H9 (cell line): ENCODE measurements around the gene EPHB3. TPM values are rescaled to one million over a fixed set of nuclear protein-coding genes. Genes with fewer than 3 reads are reported as not detected.

Source experiments
- DNase-seq: peaks from one replicate; pipeline ENCODE4 v3.0.0-alpha.2; 2017
- H2AFZ ChIP-seq: one replicate; pipeline ENCODE4 v1.6.1; 2013; ENCODE audit warnings: mild to moderate bottlenecking, low read length, control low read depth, moderate library complexity
- H2AK5ac ChIP-seq: 2 replicates; pipeline ENCODE4 v1.6.1; 2013; ENCODE audit warnings: low read length, control low read depth, mixed read lengths; ENCODE audit not compliant: insufficient read length
- H2BK120ac ChIP-seq: one replicate; pipeline ENCODE4 v1.6.1; 2013; ENCODE audit warnings: low read depth, mild to moderate bottlenecking, low read length, control low read depth, inconsistent platforms; ENCODE audit not compliant: poor library complexity, severe bottlenecking
- H2BK12ac ChIP-seq: 2 replicates; pipeline ENCODE4 v1.6.1; 2013; ENCODE audit warnings: low read length, control low read depth, mixed read lengths, low read depth; ENCODE audit not compliant: insufficient read length
- H2BK15ac ChIP-seq: 2 replicates; pipeline ENCODE4 v1.6.1; 2013; ENCODE audit warnings: low read depth, low read length, control low read depth
- H2BK20ac ChIP-seq: one replicate; pipeline ENCODE4 v1.6.1; 2013; ENCODE audit warnings: low read depth, mild to moderate bottlenecking, low read length, control low read depth, inconsistent platforms; ENCODE audit not compliant: poor library complexity, severe bottlenecking
- H2BK5ac ChIP-seq: 2 replicates; pipeline ENCODE4 v1.6.1; 2013; ENCODE audit warnings: low read length, control low read depth, mixed read lengths; ENCODE audit not compliant: insufficient read length
- H3K14ac ChIP-seq: 2 replicates; pipeline ENCODE4 v1.6.1; 2013; ENCODE audit warnings: low read length, control low read depth; ENCODE audit not compliant: insufficient read depth
- H3K18ac ChIP-seq: 2 replicates; pipeline ENCODE4 v1.6.1; 2013; ENCODE audit warnings: low read depth, mild to moderate bottlenecking, mixed read lengths, low read length, control low read depth; ENCODE audit not compliant: insufficient read length
- H3K23ac ChIP-seq: 2 replicates; pipeline ENCODE4 v1.6.1; 2013; ENCODE audit warnings: low read length, control low read depth, mixed read lengths, low read depth; ENCODE audit not compliant: insufficient read length
- H3K23me2 ChIP-seq: 2 replicates; pipeline ENCODE4 v1.6.1; 2013; ENCODE audit warnings: low read depth, mild to moderate bottlenecking, mixed read lengths, low read length, control low read depth; ENCODE audit not compliant: insufficient read length, poor library complexity, severe bottlenecking
- H3K27ac ChIP-seq: 2 replicates; pipeline ENCODE4 v1.5.1; 2013; ENCODE audit warnings: low read length, control low read depth, mixed read lengths, low read depth; ENCODE audit not compliant: insufficient read length
- H3K27me3 ChIP-seq: 2 replicates; pipeline ENCODE4 v1.6.1; 2013; ENCODE audit warnings: low read length, control low read depth, inconsistent platforms; ENCODE audit not compliant: insufficient read depth
- H3K4ac ChIP-seq: 2 replicates; pipeline ENCODE4 v1.6.1; 2013; ENCODE audit warnings: low read depth, mild to moderate bottlenecking, control low read depth, inconsistent platforms, low read length, moderate library complexity
- H3K4me1 ChIP-seq: 2 replicates; pipeline ENCODE4 v1.6.1; 2013; ENCODE audit warnings: low read length, control low read depth, inconsistent platforms; ENCODE audit not compliant: insufficient read depth
- H3K4me2 ChIP-seq: 2 replicates; pipeline ENCODE4 v1.6.1; 2013; ENCODE audit warnings: low read length, control low read depth, mixed read lengths; ENCODE audit not compliant: insufficient read length, insufficient read depth
- H3K56ac ChIP-seq: 2 replicates; pipeline ENCODE4 v1.6.1; 2013; ENCODE audit warnings: low read depth, mild to moderate bottlenecking, mixed read lengths, low read length, control low read depth; ENCODE audit not compliant: insufficient read length
- H3K79me1 ChIP-seq: 2 replicates; pipeline ENCODE4 v1.6.1; 2013; ENCODE audit warnings: low read depth, mild to moderate bottlenecking, moderate library complexity, low read length, control low read depth, inconsistent platforms; ENCODE audit not compliant: insufficient read depth, poor library complexity, severe bottlenecking
- H3K79me2 ChIP-seq: 2 replicates; pipeline ENCODE4 v1.6.1; 2013; ENCODE audit warnings: low read length, control low read depth, inconsistent platforms; ENCODE audit not compliant: insufficient read depth
- H3K9ac ChIP-seq: 2 replicates; pipeline ENCODE4 v1.6.1; 2013; ENCODE audit warnings: low read length, control low read depth, mixed read lengths; ENCODE audit not compliant: insufficient read length; ENCODE audit errors: extremely low read depth
- H3K9me3 ChIP-seq: one replicate; pipeline ENCODE4 v1.6.1; 2013; ENCODE audit warnings: low read depth, low read length, inconsistent platforms; ENCODE audit not compliant: control insufficient read depth
- H3T11ph ChIP-seq: one replicate; pipeline ENCODE4 v1.6.1; 2013; ENCODE audit warnings: mild to moderate bottlenecking, low read length, control low read depth, inconsistent platforms
- H4K20me1 ChIP-seq: one replicate; pipeline ENCODE4 v1.6.1; 2013; ENCODE audit not compliant: control insufficient read depth, insufficient read length, insufficient read depth
- H4K5ac ChIP-seq: 2 replicates; pipeline ENCODE4 v1.6.1; 2013; ENCODE audit warnings: low read depth, mild to moderate bottlenecking, mixed read lengths, low read length, control low read depth; ENCODE audit not compliant: insufficient read length
- H4K8ac ChIP-seq: replicated peaks from 2 replicates; pipeline ENCODE4 v1.6.1; 2013; ENCODE audit warnings: low read length, control low read depth, mixed read lengths, low read depth; ENCODE audit not compliant: insufficient read length
- H4K91ac ChIP-seq: 2 replicates; pipeline ENCODE4 v1.6.1; 2013; ENCODE audit warnings: low read depth, mild to moderate bottlenecking, moderate library complexity, mixed read lengths, low read length, control low read depth; ENCODE audit not compliant: insufficient read length
- H3K27ac Mint-ChIP-seq, 3 experiments: 2 replicates in 2 of 3; 3 replicates in 1 of 3; pipeline ENCODE4 v1.8.0; 2020 to 2021; ENCODE audit warnings: mixed read lengths in 3 of 3, mild to moderate bottlenecking in 1 of 3, moderate library complexity in 1 of 3
- H3K27me3 Mint-ChIP-seq: 2 replicates; pipeline ENCODE4 v1.8.0; 2021; ENCODE audit warnings: low read depth, mild to moderate bottlenecking, moderate library complexity, mixed read lengths
- H3K36me3 Mint-ChIP-seq, 3 experiments: 2 replicates in 2 of 3; 3 replicates in 1 of 3; pipeline ENCODE4 v1.8.0; 2020 to 2021; ENCODE audit warnings: low read depth in 3 of 3, mixed read lengths in 3 of 3; ENCODE audit not compliant: insufficient read depth in 1 of 3
- H3K4me1 Mint-ChIP-seq, 2 experiments: 2 replicates each; pipeline ENCODE4 v1.8.0; 2020; ENCODE audit warnings: mixed read lengths in 2 of 2
- H3K4me3 Mint-ChIP-seq, 2 experiments: 2 replicates in 1 of 2; 3 replicates in 1 of 2; pipeline ENCODE4 v1.8.0; 2020 to 2021; ENCODE audit warnings: mild to moderate bottlenecking in 2 of 2, mixed read lengths in 2 of 2, moderate library complexity in 1 of 2
- H3K9me3 Mint-ChIP-seq, 2 experiments: 2 replicates in 1 of 2; 3 replicates in 1 of 2; pipeline ENCODE4 v1.8.0; 2020; ENCODE audit warnings: mild to moderate bottlenecking in 2 of 2, mixed read lengths in 2 of 2, moderate library complexity in 1 of 2
- WGBS: extraction: QIAGEN DNeasy Blood & Tissue Kit; methylation state at CpG from one replicate; pipeline ENCODE4 v1.1.7; 2013; ENCODE audit warnings: missing lambda C conversion rate, low lambda C conversion rate, mixed read lengths; ENCODE audit not compliant: insufficient read length; ENCODE audit errors: extremely low coverage; 5-methylcytosine and 5-hydroxymethylcytosine counted together
- total RNA-seq: library from RNA; stranded (reverse); gene quantifications from 2 replicates; pipeline ENCODE4 v1.2.1, GENCODE V29; 2021
- TF ChIP-seq, protein P1 (sequence below): fragments of 200-600 bp; sonication (generic); conservative IDR thresholded peaks from 3 replicates; pipeline ENCODE4 v1.8.0; 2021; ENCODE audit warnings: antibody characterized with exemption, mild to moderate bottlenecking

The EPHB3 gene
- total RNA-seq, 1 experiment from 2014 or later, result 1.0 TPM

- H3T11ph ChIP-seq, result no peak overlapping the region
- no peak overlapping the region for H3K18ac ChIP-seq
- no CpG with 5 or more reads among the region's 25 CpGs for WGBS
- peaks cover 0 to 2% of the 10 kb centered on the region in 2 experiments; a peak in 2 of 5 replicates for H3K9me3 Mint-ChIP-seq
- H3K79me1 ChIP-seq, result no peaks in the 10 kb centered on the region
- peaks cover 6% of the 10 kb centered on the region; the same call in 1 of the 2 replicates for H3K27me3 ChIP-seq
- H2BK120ac ChIP-seq, result no peak overlapping the region
- no peak overlapping the region for H2AFZ ChIP-seq
- H3K4me3 Mint-ChIP-seq, result no peak overlapping the region
- H3K9me3 ChIP-seq, result no peaks in the 10 kb centered on the region
- H3K27me3 Mint-ChIP-seq, result peaks cover 75% of the 10 kb centered on the region
- H2BK12ac ChIP-seq, result no peak overlapping the region
- no peak overlapping the region for H3K9ac ChIP-seq
- no peak overlapping the region for H3K14ac ChIP-seq
- H3K23ac ChIP-seq, result no peak overlapping the region
- H4K91ac ChIP-seq, result no peak overlapping the region
- no peak overlapping the region for H3K27ac ChIP-seq
- DNase-seq, result no peak
- H3K4me1 ChIP-seq, result peaks cover 4% of the 10 kb centered on the region; the same call in 1 of the 2 replicates
- H2AK5ac ChIP-seq, result no peak overlapping the region
- no peak overlapping the region for H3K27ac Mint-ChIP-seq
- TF ChIP-seq, protein P1, sequence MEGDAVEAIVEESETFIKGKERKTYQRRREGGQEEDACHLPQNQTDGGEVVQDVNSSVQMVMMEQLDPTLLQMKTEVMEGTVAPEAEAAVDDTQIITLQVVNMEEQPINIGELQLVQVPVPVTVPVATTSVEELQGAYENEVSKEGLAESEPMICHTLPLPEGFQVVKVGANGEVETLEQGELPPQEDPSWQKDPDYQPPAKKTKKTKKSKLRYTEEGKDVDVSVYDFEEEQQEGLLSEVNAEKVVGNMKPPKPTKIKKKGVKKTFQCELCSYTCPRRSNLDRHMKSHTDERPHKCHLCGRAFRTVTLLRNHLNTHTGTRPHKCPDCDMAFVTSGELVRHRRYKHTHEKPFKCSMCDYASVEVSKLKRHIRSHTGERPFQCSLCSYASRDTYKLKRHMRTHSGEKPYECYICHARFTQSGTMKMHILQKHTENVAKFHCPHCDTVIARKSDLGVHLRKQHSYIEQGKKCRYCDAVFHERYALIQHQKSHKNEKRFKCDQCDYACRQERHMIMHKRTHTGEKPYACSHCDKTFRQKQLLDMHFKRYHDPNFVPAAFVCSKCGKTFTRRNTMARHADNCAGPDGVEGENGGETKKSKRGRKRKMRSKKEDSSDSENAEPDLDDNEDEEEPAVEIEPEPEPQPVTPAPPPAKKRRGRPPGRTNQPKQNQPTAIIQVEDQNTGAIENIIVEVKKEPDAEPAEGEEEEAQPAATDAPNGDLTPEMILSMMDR, result no peak
- no peaks in the 10 kb centered on the region for H3K23me2 ChIP-seq
- H4K5ac ChIP-seq, result no peak overlapping the region
- peaks cover 38 to 45% of the 10 kb centered on the region in 2 experiments for H3K4me1 Mint-ChIP-seq
- H3K56ac ChIP-seq, result no peak overlapping the region
- H3K79me2 ChIP-seq, result no peaks in the 10 kb centered on the region
- no peak overlapping the region for H3K4me2 ChIP-seq
- peaks cover 0 to 5% (median 0%) of the 10 kb centered on the region in 3 experiments; a peak in 3 of 7 replicates for H3K36me3 Mint-ChIP-seq
- no peak overlapping the region for H2BK20ac ChIP-seq
- no peak overlapping the region for H2BK15ac ChIP-seq
- H3K4ac ChIP-seq, result no peak overlapping the region
- H2BK5ac ChIP-seq, result no peak overlapping the region
- H4K20me1 ChIP-seq, result no peaks in the 10 kb centered on the region
- no peak overlapping the region for H4K8ac ChIP-seq
Observed at GRCh38 chr3:184576457-184577240, 15.1 kb downstream of the EPHB3 start.
